Measurements from ENCODE around the gene COPB2.

Gene COPB2

DNA sequence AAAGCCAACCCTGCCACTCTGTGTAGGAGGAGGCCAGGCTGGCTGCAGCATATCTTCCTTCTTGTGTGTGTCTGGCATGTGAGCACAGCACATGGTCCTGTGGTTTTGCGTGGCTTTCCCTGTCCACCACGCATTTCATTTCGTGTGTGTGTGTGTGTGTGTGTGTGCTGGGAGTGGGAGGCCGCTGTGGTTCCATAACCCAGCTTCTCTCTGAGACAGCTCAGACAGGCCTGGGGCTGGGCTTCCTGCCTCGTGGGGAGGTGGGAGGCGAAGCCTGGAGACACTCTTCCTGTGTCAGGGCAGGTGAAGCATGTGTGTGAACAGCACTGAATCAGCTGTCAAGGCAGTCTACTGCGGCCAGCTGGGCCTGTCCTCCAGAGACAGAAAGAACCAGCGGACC, 61.6 kb downstream of the COPB2 start:
- no peak for DNase-seq (ENCODE audit: low spot score)

GRCh38 chr3:139327231-139327630, 62.2 kb downstream of the COPB2 start:
- no peak for DNase-seq (ENCODE audit: low spot score)

DNA sequence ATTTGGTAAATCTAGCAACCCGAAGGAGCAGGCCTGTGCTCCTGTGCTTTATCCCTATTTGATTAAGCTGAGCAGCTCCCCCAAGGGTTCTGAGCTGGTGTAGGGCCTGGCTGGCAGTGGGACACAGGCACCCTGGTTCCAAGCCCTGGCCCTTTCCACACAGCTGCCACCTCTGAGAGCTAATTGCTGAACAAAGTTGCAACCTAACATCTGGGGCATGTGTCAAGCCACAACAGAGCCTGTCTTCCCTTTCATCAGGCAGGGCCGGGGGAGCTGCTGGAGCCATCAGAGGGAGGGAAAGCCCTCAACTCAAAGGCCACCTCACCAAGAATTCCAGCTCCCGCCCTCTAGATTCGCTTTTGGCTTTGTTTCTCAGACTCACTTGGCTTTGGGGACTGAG, 62.7 kb downstream of the COPB2 start:
- no peak for DNase-seq (ENCODE audit: low spot score)

DNA sequence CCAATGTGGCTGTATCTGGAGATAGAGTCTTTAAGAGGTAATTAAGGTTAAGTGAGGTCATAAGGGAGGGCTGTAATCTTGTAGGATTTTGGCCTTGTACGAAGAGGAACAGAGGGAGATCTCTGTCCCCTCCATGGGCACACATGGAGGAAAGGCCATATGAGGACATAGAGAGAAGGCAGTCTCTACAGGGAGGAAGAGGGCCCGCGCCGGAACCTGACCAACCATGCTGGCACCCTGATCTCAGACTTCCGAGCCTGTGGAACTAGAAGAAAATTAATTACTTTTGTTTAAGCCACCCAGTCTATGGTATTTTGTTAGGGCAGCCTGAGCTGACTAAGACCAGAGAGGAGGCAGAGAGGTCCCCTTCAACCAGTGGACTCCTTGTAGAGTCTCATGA, 63.3 kb downstream of the COPB2 start:
- DNase-seq (ENCODE audit: low spot score): no peak

DNA sequence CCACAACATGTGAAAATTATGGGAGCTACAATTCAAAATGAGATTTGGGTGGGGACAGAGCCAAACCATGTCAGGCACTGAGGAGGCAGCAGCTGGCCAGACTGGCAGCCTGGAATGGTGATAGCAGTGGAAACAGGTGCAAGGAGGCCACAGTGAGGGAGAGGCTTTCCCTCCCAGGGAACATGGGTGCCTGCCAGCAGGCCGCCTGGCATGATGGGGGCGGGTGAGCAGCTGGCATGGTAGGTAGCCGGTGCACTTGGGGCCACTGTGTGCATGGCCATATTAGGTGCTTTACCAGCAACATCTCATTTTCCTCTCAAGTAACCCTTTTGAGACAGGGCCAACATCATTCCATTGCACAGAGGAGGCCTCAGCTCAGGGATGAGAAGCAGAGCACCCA, 63.9 kb downstream of the COPB2 start:
- DNase-seq (ENCODE audit: low spot score): no peak

GRCh38 chr3:139324456-139324855, 65.0 kb downstream of the COPB2 start:
- no peak for DNase-seq (ENCODE audit: low spot score)

- DNase-seq (ENCODE audit: low spot score): no peak
These were observed 66.3 kb downstream of the COPB2 start for GRCh38 chr3:139323146-139323545.

- no peak for DNase-seq (ENCODE audit: low spot score)
These were observed 67.1 kb downstream of the COPB2 start for GRCh38 chr3:139322346-139322745.

- DNase-seq (ENCODE audit: low spot score): no peak
These were observed 68.7 kb downstream of the COPB2 start for GRCh38 chr3:139320551-139321309.

DNA sequence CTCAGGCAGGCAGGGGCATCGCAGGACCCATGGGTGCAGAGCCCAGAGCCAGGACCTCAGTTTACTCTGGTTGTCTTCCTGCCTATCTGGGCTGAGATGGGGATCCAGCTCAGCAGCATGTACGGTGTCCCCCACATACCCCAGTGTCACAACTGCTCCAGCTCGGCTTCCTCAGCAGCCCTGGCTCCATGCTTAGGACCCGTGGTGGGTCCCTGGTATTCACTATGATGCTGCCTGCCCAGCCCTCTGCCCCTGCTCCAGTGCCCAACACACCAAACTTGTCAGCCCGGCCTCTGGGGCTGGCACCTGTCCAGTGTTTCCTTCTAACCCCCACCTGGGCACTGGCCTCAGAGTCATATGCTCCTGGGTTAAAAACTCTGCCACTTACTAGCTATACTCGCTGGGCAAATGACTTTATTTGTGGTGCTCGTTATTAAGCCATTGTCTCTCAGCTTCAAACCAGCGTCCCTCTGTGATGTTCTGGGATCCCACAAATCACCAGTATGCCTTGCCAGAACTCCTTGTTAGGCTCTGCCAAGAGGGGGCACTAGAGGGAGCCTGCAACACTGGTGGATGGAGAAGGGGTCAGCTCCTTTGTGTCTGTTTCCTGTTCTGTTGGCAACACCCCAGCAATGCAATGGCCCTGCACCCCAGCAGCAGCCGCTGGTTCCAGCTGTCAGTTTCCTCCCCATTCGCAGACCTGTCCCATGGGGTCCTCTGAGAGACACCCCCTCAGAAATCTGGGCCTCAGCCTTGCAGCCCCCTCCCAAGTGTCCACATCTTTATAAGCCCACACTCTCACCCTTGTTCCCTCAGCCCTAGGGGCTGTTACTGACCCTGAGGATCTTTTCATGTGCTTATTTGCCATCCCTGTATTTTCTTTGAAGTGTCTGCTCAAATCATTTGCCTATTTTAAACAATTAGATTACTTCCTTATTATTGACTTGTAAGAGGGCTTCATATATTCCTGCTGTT, 69.7 kb downstream of the COPB2 start:
- DNase-seq (ENCODE audit: low spot score): no peak

DNA sequence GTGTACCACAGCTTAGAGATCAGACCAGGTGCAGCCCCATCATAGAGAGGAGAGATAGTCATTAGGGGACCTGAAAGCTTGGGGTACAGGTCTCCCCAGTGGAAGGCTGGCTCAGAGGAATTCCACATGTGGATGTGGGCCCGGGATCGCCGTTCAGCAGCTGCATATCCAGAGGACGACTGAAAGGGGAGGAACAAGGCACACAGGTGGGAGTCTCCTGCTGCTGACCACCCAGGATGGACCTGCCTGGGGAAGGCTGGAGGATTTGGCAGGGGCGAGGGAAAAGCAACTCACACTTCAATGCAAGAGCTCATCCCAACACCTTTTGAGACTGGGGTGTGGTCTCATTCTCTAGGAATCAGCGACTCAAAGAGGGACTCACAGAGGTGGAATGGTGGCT, 70.6 kb downstream of the COPB2 start:
- no peak for DNase-seq (ENCODE audit: low spot score)

DNA sequence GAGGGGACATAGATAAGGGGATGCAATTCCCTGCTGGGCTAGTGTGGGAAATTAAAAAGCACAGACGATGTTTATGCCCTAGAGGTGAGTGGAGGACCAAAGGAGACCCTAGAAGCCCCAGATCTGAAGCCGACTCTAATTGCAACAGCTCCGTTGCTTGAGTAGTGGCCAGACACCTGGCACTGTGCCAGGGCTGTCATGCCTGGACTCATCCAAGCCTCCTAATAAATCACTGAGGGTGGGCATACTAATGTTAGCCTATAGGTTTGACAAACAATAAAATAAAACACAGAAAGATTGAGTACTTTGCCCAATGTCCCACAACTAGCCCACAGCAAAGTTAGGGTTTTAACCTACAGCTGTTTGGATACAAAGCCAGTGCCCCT, 71.0 kb downstream of the COPB2 start:
- no peak for DNase-seq (ENCODE audit: low spot score)

DNA sequence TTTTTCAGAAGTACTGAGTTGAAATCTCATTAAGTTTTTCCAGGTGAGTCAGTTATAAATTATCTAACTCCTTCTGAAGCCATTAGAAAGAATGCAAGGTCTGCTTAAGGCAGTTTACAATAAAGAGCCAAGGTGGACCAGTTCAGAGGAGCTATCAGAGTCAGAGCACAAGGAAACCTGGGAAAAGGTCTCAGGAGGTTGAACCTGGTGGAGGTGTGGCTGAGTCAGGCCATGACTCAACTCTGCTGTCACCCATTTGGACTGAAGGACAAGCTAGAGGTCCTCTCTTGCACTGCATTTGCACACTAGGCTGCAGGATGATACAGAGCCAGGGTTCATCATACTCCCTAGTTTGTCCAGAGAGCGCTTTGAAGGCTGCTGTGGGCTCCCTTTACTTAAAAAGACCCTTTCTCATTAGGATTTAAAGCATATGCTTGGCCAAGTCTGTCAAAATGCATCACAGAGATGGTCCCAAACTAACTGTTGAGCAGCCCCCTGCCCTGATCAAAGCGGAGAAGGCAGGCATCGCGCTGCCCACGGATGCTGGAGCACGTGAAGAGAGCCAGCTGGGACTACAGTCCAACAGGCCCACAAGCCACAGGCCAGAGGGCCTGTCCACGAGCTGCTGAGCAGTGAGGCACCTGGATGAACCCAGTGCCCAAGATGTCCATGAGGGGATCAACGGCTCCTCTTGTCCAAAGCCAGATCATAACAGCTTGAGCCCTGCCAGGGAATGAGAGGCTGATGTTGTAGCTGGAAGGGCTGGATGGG, 71.6 kb downstream of the COPB2 start:
- DNase-seq (ENCODE audit: low spot score): no peak

- DNase-seq (ENCODE audit: low spot score): no peak
These were observed 72.2 kb downstream of the COPB2 start for GRCh38 chr3:139317215-139317614.

DNA sequence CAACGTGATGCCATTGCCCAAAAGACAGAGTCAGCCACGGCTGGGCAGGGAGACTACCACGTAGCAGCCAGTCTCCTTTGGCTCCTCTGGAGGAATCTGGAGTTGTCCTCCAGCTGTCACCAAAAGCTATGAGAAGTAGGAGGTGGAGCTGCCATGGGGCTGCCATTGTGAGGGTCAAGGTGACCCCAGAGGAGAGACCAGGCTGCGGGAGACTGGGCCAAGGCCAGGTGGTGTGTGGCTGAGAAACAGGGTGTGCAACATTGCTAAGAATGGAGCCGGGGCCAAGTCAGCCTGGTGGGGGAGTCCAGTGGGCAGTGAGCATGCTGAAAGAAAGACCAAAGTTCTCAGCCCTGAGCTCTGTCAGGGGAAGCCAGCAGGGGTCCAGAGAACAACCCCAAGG, 75.5 kb downstream of the COPB2 start:
- no peak for DNase-seq (ENCODE audit: low spot score)

- DNase-seq (ENCODE audit: low spot score): no peak
These were observed 76.5 kb downstream of the COPB2 start for GRCh38 chr3:139312959-139313358.

GRCh38 chr3:139312416-139312815, 77.0 kb downstream of the COPB2 start:
- DNase-seq (ENCODE audit: low spot score): no peak

- no peak for DNase-seq (ENCODE audit: low spot score)
These were observed 77.9 kb downstream of the COPB2 start for GRCh38 chr3:139311557-139311956.

- DNase-seq (ENCODE audit: low spot score): peak; percentile 28
These were observed 78.9 kb downstream of the COPB2 start for GRCh38 chr3:139310474-139310933.

DNA sequence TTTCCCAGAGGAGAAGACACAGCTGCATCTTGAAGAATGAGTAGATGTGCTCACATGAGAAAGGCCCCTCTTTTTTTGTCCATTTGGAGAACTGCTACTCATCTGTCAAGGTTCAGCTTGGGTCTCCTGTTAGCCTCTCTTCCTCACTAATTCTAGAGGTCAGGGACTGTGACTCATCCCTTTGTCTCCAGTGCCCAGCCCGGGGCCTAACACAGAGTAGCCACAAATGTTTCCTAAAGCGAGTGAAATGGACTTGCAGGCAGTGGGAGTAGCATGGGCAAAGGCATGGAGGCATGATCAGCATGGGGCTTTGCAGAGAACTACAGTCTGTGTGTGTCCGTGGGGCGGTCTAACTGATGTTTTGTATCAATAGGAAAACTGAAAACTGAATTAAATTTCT, 79.6 kb downstream of the COPB2 start:
- no peak for DNase-seq (ENCODE audit: low spot score)

DNA sequence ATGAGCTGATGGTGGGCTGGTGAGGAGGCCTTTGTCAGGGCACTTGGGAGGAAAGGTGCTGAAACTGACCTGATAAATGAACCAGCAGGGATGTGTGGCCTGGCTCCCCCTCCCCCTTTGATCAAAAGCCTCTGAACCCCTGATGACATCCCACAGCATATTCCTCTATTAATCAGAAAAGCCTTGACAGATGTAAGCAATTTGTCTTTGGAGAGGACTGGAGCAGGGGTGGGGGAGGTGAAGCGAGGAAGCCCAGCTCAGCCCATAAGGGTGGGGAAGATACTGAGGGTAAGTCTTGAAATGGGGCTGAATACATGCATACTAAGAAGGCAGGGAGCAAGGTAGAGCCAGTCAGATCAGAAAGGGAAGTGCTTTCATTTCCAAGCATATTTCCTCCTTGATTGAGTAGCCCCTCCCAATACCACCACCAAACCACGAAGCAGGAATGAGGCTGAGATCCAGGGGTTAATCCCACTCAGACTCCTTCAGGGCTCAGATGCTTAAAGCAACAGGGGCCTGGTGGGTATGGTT, 80.3 kb downstream of the COPB2 start:
- no peak for DNase-seq (ENCODE audit: low spot score)

- no peak for DNase-seq (ENCODE audit: low spot score)
These were observed 80.9 kb downstream of the COPB2 start for GRCh38 chr3:139308560-139308959.
